ENCODE data around the gene SPAG16.
A peak's percentile ranks its signal among the peaks of the same experiment; 100 is the strongest.

SPAG16 gene

GRCh38 chr2:213806125-213806726 is 522.0 kb downstream of the SPAG16 start:
- no peak overlapping the region for H4K91ac ChIP-seq (ENCODE audit: low read length)
- H3K23ac ChIP-seq (ENCODE audit: low read length in 2 of 2) = no peak overlapping the region
- H2BK12ac ChIP-seq (ENCODE audit: low read length in 2 of 2) = no peak overlapping the region
- no peak overlapping the region for H3K18ac ChIP-seq (ENCODE audit: low read depth in 1 of 2, low read length in 2 of 2)
- H3K4ac ChIP-seq (ENCODE audit: low read depth in 1 of 2, low read length in 2 of 2) = no peak overlapping the region
- WGBS = no CpG with 5 or more reads among the region's 1 CpG
- no peaks in the 10 kb centered on the region for H3K79me1 ChIP-seq (replicated peaks; ENCODE audit: low read length, poor library complexity, severe bottlenecking)
- H3K9me3 ChIP-seq (ENCODE audit: control insufficient read depth, low read length) = no peaks in the 10 kb centered on the region
- no peak overlapping the region for H2BK5ac ChIP-seq (ENCODE audit: low read depth, low read length, poor library complexity, severe bottlenecking)
- no peaks in the 10 kb centered on the region for H3K36me3 ChIP-seq (ENCODE audit: control insufficient read depth in 1 of 2, insufficient read depth in 2 of 2, low read depth in 1 of 2, low read length in 2 of 2)
- H3K14ac ChIP-seq (ENCODE audit: low read length in 2 of 2) = no peak overlapping the region
- H3K4me3 ChIP-seq (ENCODE audit: insufficient read depth in 1 of 2, low read depth in 1 of 2, low read length in 2 of 2) = no peak overlapping the region
- H3K9ac ChIP-seq (ENCODE audit: low read length) = no peak overlapping the region
- H3K4me2 ChIP-seq (ENCODE audit: low read length, poor library complexity, severe bottlenecking) = no peak overlapping the region
- no peak overlapping the region for H2AFZ ChIP-seq (ENCODE audit: low read depth, low read length)
- H4K8ac ChIP-seq (ENCODE audit: low read length) = no peak overlapping the region
- H3K27me3 ChIP-seq (ENCODE audit: control insufficient read depth in 1 of 2, insufficient read depth in 1 of 2, low read length in 2 of 2) = no peaks in the 10 kb centered on the region
- H2BK120ac ChIP-seq (ENCODE audit: low read depth, low read length) = no peak overlapping the region
- H3K4me1 ChIP-seq (ENCODE audit: control insufficient read depth, insufficient read depth, low read depth, low read length) = no peaks in the 10 kb centered on the region
- DNase-seq = peak; percentile 36
- H2AK5ac ChIP-seq (ENCODE audit: low read length, severe bottlenecking) = no peak overlapping the region
- no peak overlapping the region for H3K27ac ChIP-seq (ENCODE audit: low read length, poor library complexity, severe bottlenecking)
- H2BK15ac ChIP-seq (ENCODE audit: low read depth, poor library complexity, severe bottlenecking) = no peak overlapping the region

- Histone ChIP-seq H3K18ac (ENCODE audit: low read depth in 1 of 2, low read length in 2 of 2) (no peak overlapping the region), H3K4me2 (ENCODE audit: low read length, poor library complexity, severe bottlenecking) (no peak overlapping the region), H3K9ac (ENCODE audit: low read length) (no peak overlapping the region), H2BK120ac (ENCODE audit: low read depth, low read length) (no peak overlapping the region), H3K4me3 (ENCODE audit: insufficient read depth in 1 of 2, low read depth in 1 of 2, low read length in 2 of 2) (no peak overlapping the region), H3K4me1 (ENCODE audit: control insufficient read depth, insufficient read depth, low read depth, low read length) (no peaks in the 10 kb centered on the region), H2BK12ac (ENCODE audit: low read length in 2 of 2) (no peak overlapping the region), H2BK15ac (ENCODE audit: low read depth, poor library complexity, severe bottlenecking) (no peak overlapping the region), H3K14ac (ENCODE audit: low read length in 2 of 2) (no peak overlapping the region), H2AFZ (ENCODE audit: low read depth, low read length) (no peak overlapping the region), H2AK5ac (ENCODE audit: low read length, severe bottlenecking) (no peak overlapping the region), H3K23ac (ENCODE audit: low read length in 2 of 2) (no peak overlapping the region), H4K8ac (ENCODE audit: low read length) (no peak overlapping the region), H3K27ac (ENCODE audit: low read length, poor library complexity, severe bottlenecking) (no peak overlapping the region), H4K91ac (ENCODE audit: low read length) (no peak overlapping the region), H3K36me3 (ENCODE audit: control insufficient read depth in 1 of 2, insufficient read depth in 2 of 2, low read depth in 1 of 2, low read length in 2 of 2) (no peaks in the 10 kb centered on the region), H3K79me1 (replicated peaks; ENCODE audit: low read length, poor library complexity, severe bottlenecking) (no peaks in the 10 kb centered on the region), H3K4ac (ENCODE audit: low read depth in 1 of 2, low read length in 2 of 2) (no peak overlapping the region), H3K9me3 (ENCODE audit: control insufficient read depth, low read length) (no peaks in the 10 kb centered on the region), H2BK5ac (ENCODE audit: low read depth, low read length, poor library complexity, severe bottlenecking) (no peak overlapping the region), H3K27me3 (ENCODE audit: control insufficient read depth in 1 of 2, insufficient read depth in 1 of 2, low read length in 2 of 2) (no peaks in the 10 kb centered on the region)
- no peak for DNase-seq
These were observed 532.3 kb downstream of the SPAG16 start for GRCh38 chr2:213816583-213816982.

- WGBS = 29% methylated on average over 1 of the region's 1 CpG
- no peak overlapping the region for H3K23ac ChIP-seq (ENCODE audit: low read length in 2 of 2)
- H3K9ac ChIP-seq (ENCODE audit: low read length) = no peak overlapping the region
- H2BK120ac ChIP-seq (ENCODE audit: low read depth, low read length) = no peak overlapping the region
- H3K36me3 ChIP-seq (ENCODE audit: control insufficient read depth in 1 of 2, insufficient read depth in 2 of 2, low read depth in 1 of 2, low read length in 2 of 2) = no peaks in the 10 kb centered on the region
- peaks cover 4% of the 10 kb centered on the region for H3K9me3 ChIP-seq (ENCODE audit: control insufficient read depth, low read length)
- H2BK5ac ChIP-seq (ENCODE audit: low read depth, low read length, poor library complexity, severe bottlenecking) = no peak overlapping the region
- H2AFZ ChIP-seq (ENCODE audit: low read depth, low read length) = no peak overlapping the region
- H3K14ac ChIP-seq (ENCODE audit: low read length in 2 of 2) = no peak overlapping the region
- DNase-seq = no peak
- H4K91ac ChIP-seq (ENCODE audit: low read length) = no peak overlapping the region
- H2BK15ac ChIP-seq (ENCODE audit: low read depth, poor library complexity, severe bottlenecking) = no peak overlapping the region
- no peak overlapping the region for H3K27ac ChIP-seq (ENCODE audit: low read length, poor library complexity, severe bottlenecking)
- H3K4me3 ChIP-seq (ENCODE audit: insufficient read depth in 1 of 2, low read depth in 1 of 2, low read length in 2 of 2) = no peak overlapping the region
- no peak overlapping the region for H3K4me2 ChIP-seq (ENCODE audit: low read length, poor library complexity, severe bottlenecking)
- no peak overlapping the region for H2AK5ac ChIP-seq (ENCODE audit: low read length, severe bottlenecking)
- no peaks in the 10 kb centered on the region for H3K79me1 ChIP-seq (replicated peaks; ENCODE audit: low read length, poor library complexity, severe bottlenecking)
- no peak overlapping the region for H3K18ac ChIP-seq (ENCODE audit: low read depth in 1 of 2, low read length in 2 of 2)
- no peaks in the 10 kb centered on the region for H3K27me3 ChIP-seq (ENCODE audit: control insufficient read depth in 1 of 2, insufficient read depth in 1 of 2, low read length in 2 of 2)
- H4K8ac ChIP-seq (ENCODE audit: low read length) = no peak overlapping the region
- H3K4ac ChIP-seq (ENCODE audit: low read depth in 1 of 2, low read length in 2 of 2) = no peak overlapping the region
- H3K4me1 ChIP-seq (ENCODE audit: control insufficient read depth, insufficient read depth, low read depth, low read length) = no peaks in the 10 kb centered on the region
- no peak overlapping the region for H2BK12ac ChIP-seq (ENCODE audit: low read length in 2 of 2)
These were observed 534.2 kb downstream of the SPAG16 start for GRCh38 chr2:213818436-213818835.

GRCh38 chr2:213834331-213834730 is 550.1 kb downstream of the SPAG16 start:
- H3K4me3 ChIP-seq (ENCODE audit: insufficient read depth in 1 of 2, low read depth in 1 of 2, low read length in 2 of 2) = peak overlapping the region in 1 of 2 experiments; percentile 5

More at GRCh38 chr2:213834331-213834730, 550.1 kb downstream of the SPAG16 start:
- H3K79me1 ChIP-seq (replicated peaks; ENCODE audit: low read length, poor library complexity, severe bottlenecking) = no peaks in the 10 kb centered on the region
- H2BK120ac ChIP-seq (ENCODE audit: low read depth, low read length) = no peak overlapping the region
- H3K23ac ChIP-seq (ENCODE audit: low read length in 2 of 2) = no peak overlapping the region
- peak overlapping the region; percentile 69 for H3K9ac ChIP-seq (ENCODE audit: low read length)
- H3K27me3 ChIP-seq (ENCODE audit: control insufficient read depth in 1 of 2, insufficient read depth in 1 of 2, low read length in 2 of 2) = no peaks in the 10 kb centered on the region
- no peak overlapping the region for H2BK5ac ChIP-seq (ENCODE audit: low read depth, low read length, poor library complexity, severe bottlenecking)
- no peak overlapping the region for H2BK15ac ChIP-seq (ENCODE audit: low read depth, poor library complexity, severe bottlenecking)
- peak; percentile 76 for DNase-seq
- H3K4ac ChIP-seq (ENCODE audit: low read depth in 1 of 2, low read length in 2 of 2) = no peak overlapping the region
- H2AK5ac ChIP-seq (ENCODE audit: low read length, severe bottlenecking) = no peak overlapping the region
- H2BK12ac ChIP-seq (ENCODE audit: low read length in 2 of 2) = no peak overlapping the region
- no peaks in the 10 kb centered on the region for H3K9me3 ChIP-seq (ENCODE audit: control insufficient read depth, low read length)
- no peak overlapping the region for H4K8ac ChIP-seq (ENCODE audit: low read length)
- peak overlapping the region; percentile 49 for H3K27ac ChIP-seq (ENCODE audit: low read length, poor library complexity, severe bottlenecking)
- H3K14ac ChIP-seq (ENCODE audit: low read length in 2 of 2) = no peak overlapping the region
- no peak overlapping the region for H3K4me2 ChIP-seq (ENCODE audit: low read length, poor library complexity, severe bottlenecking)
- no peak overlapping the region for H3K18ac ChIP-seq (ENCODE audit: low read depth in 1 of 2, low read length in 2 of 2)
- H3K36me3 ChIP-seq (ENCODE audit: control insufficient read depth in 1 of 2, insufficient read depth in 2 of 2, low read depth in 1 of 2, low read length in 2 of 2) = no peaks in the 10 kb centered on the region
- no peak overlapping the region for H2AFZ ChIP-seq (ENCODE audit: low read depth, low read length)
- no peak overlapping the region for H4K91ac ChIP-seq (ENCODE audit: low read length)
- no peaks in the 10 kb centered on the region for H3K4me1 ChIP-seq (ENCODE audit: control insufficient read depth, insufficient read depth, low read depth, low read length)

All from mesenchymal stem cell (in vitro differentiated cells and primary cell).